ENCODE data around the gene WDR76.

The WDR76 gene

GRCh38 chr15:43913941-43914340, 87.1 kb downstream of the WDR76 start:
- DNase-seq (ENCODE audit: low read depth) = no peak

- no peak for DNase-seq (ENCODE audit: low read depth)
These were observed 89.0 kb downstream of the WDR76 start for GRCh38 chr15:43915631-43916325.

- DNase-seq (ENCODE audit: low read depth) = no peak
These were observed 89.5 kb downstream of the WDR76 start for GRCh38 chr15:43916326-43916660.

Data from activated T-helper 1 cell treated with Interleukin-2 at 50 U/mL for 16 hours (primary cell).